ENCODE results near the gene MYBPC2.

The MYBPC2 gene

GRCh38 chr19:50496189-50497021 lies 63.7 kb downstream of the MYBPC2 start:
- in situ Hi-C loops (cut with MboI; ENCODE audit: low sequenced_read_pairs) = no loop called here

- in situ Hi-C loops (cut with MboI; ENCODE audit: low sequenced_read_pairs) = no loop called here
Observed at GRCh38 chr19:50497022-50497405, 64.3 kb downstream of the MYBPC2 start.

GRCh38 chr19:50498219-50499056 lies 65.7 kb downstream of the MYBPC2 start:
- in situ Hi-C loops (cut with MboI; ENCODE audit: low sequenced_read_pairs) = no loop called here

- in situ Hi-C loops (cut with MboI; ENCODE audit: low sequenced_read_pairs) = no loop called here
Observed at GRCh38 chr19:50500060-50500752, 67.5 kb downstream of the MYBPC2 start.

GRCh38 chr19:50500753-50501151 lies 68.1 kb downstream of the MYBPC2 start:
- in situ Hi-C loops (cut with MboI; ENCODE audit: low sequenced_read_pairs) = no loop called here

- in situ Hi-C loops (cut with MboI; ENCODE audit: low sequenced_read_pairs) = no loop called here
Observed at GRCh38 chr19:50501186-50501567, 68.5 kb downstream of the MYBPC2 start.

GRCh38 chr19:50501568-50502475 lies 69.1 kb downstream of the MYBPC2 start:
- in situ Hi-C loops (cut with MboI; ENCODE audit: low sequenced_read_pairs) = no loop called here

GRCh38 chr19:50505856-50506611 lies 73.3 kb downstream of the MYBPC2 start:
- in situ Hi-C loops (cut with MboI; ENCODE audit: low sequenced_read_pairs) = no loop called here

GRCh38 chr19:50506700-50507099 lies 74.0 kb downstream of the MYBPC2 start:
- in situ Hi-C loops (cut with MboI; ENCODE audit: low sequenced_read_pairs) = no loop called here

GRCh38 chr19:50507376-50507775 lies 74.7 kb downstream of the MYBPC2 start:
- in situ Hi-C loops (cut with MboI; ENCODE audit: low sequenced_read_pairs) = no loop called here

GRCh38 chr19:50508843-50509190 lies 76.1 kb downstream of the MYBPC2 start:
- in situ Hi-C loops (cut with MboI; ENCODE audit: low sequenced_read_pairs) = no loop called here

- in situ Hi-C loops (cut with MboI; ENCODE audit: low sequenced_read_pairs) = no loop called here
Observed at GRCh38 chr19:50509366-50509765, 76.7 kb downstream of the MYBPC2 start.

GRCh38 chr19:50510121-50510670 lies 77.5 kb downstream of the MYBPC2 start:
- in situ Hi-C loops (cut with MboI; ENCODE audit: low sequenced_read_pairs) = no loop called here

GRCh38 chr19:50510700-50511068 lies 78.0 kb downstream of the MYBPC2 start:
- in situ Hi-C loops (cut with MboI; ENCODE audit: low sequenced_read_pairs) = no loop called here

GRCh38 chr19:50511069-50511822 lies 78.6 kb downstream of the MYBPC2 start, which contains the start of gene JOSD2:
Gene JOSD2 (minus strand): TSS chr19:50511191. CDS start chr19:50510431, 760 bp downstream.
- in situ Hi-C loops (cut with MboI; ENCODE audit: low sequenced_read_pairs) = no loop called here

- in situ Hi-C loops (cut with MboI; ENCODE audit: low sequenced_read_pairs) = no loop called here
Observed at GRCh38 chr19:50512112-50512998, 79.7 kb downstream of the MYBPC2 start.

GRCh38 chr19:50512999-50513745 lies 80.5 kb downstream of the MYBPC2 start:
- in situ Hi-C loops (cut with MboI; ENCODE audit: low sequenced_read_pairs) = no loop called here

All from HL-60/S4 treated with phorbol 12-myristate 13-acetate at 8.2 ng/mL for 4 days and 3 days (cell line).